Sigmoid colon (tissue), 7 donors: ENCODE results near the gene CEP164. TPM values are rescaled to one million over a fixed set of nuclear protein-coding genes. Genes with fewer than 3 reads are reported as not detected.

Experiments
- DNase-seq: peaks from one replicate; pipeline ENCODE4 v3.0.0-alpha.2; 2019
- H3K27ac ChIP-seq, 4 donors: fragments of 200-600 bp; sonication (generic); one replicate each; pipeline ENCODE4 v1.5.1; 2016 to 2019; ENCODE audit warnings: mild to moderate bottlenecking in 1 of 4
- H3K27me3 ChIP-seq, 3 donors: fragments of 200-600 bp; sonication (generic); one replicate each; pipeline ENCODE4 v1.5.1; 2019; ENCODE audit warnings: mild to moderate bottlenecking in 1 of 3
- H3K36me3 ChIP-seq, 4 donors: fragments of 200-600 bp; sonication (generic); one replicate each; pipeline ENCODE4 v1.5.1; 2016 to 2019
- H3K4me1 ChIP-seq, 4 donors: fragments of 200-600 bp; sonication (generic); one replicate each; pipeline ENCODE4 v1.5.1; 2017 to 2019
- H3K4me3 ChIP-seq, 4 donors: fragments of 200-600 bp; sonication (generic); one replicate each; pipeline ENCODE4 v1.5.1; 2017 to 2019; ENCODE audit warnings: mild to moderate bottlenecking in 2 of 4, moderate library complexity in 1 of 4
- H3K9me3 ChIP-seq, 4 donors: fragments of 200-600 bp in 3 of 4; sonication (generic) in 3 of 4; one replicate each; pipeline versions ENCODE4 v1.5.1 to v1.6.1; 2013 to 2019
- CTCF ChIP-seq, 4 experiments: fragments of 450-650 bp in 3 of 4; fragments of 200-600 bp in 1 of 4; IDR thresholded peaks; one replicate each; pipeline ENCODE4 v1.5.1; 2016 to 2019; ENCODE audit warnings: antibody characterized with exemption in 4 of 4, mild to moderate bottlenecking in 3 of 4, moderate library complexity in 2 of 4
- EP300 ChIP-seq, 4 donors: sonication (generic); formaldehyde crosslinking; IDR thresholded peaks; one replicate each; pipeline ENCODE4 v1.6.1; 2017; ENCODE audit warnings: antibody characterized with exemption in 4 of 4
- POLR2A ChIP-seq, 2 donors: fragments of 450-650 bp; IDR thresholded peaks; one replicate each; pipeline ENCODE4 v1.6.1; 2016; ENCODE audit warnings: antibody characterized with exemption in 2 of 2, mild to moderate bottlenecking in 2 of 2, moderate library complexity in 2 of 2
- POLR2AphosphoS5 ChIP-seq, 4 donors: sonication (generic); formaldehyde crosslinking; IDR thresholded peaks; one replicate each; pipeline ENCODE4 v1.6.1; 2017; ENCODE audit warnings: antibody characterized with exemption in 4 of 4
- WGBS, 2 donors: extraction: QIAGEN DNeasy Blood & Tissue Kit; methylation state at CpG; one replicate each; pipeline ENCODE4 v1.1.7; 2013; 5-methylcytosine and 5-hydroxymethylcytosine counted together
- intact Hi-C: fragments of 100-400 bp; cut with DNase I; formaldehyde crosslinking; loops from one replicate; pipeline ENCODE4 v1.15.1; 2023
- polyA plus RNA-seq, 3 donors: library from polyadenylated mRNA; stranded (reverse); fragments of 200-250 nt; gene quantifications; one replicate each; pipeline ENCODE4 v1.2.3, GENCODE V29; 2013
- total RNA-seq, 4 donors: library from RNA; depleted of rRNA; stranded (reverse); fragments of >200 nt; gene quantifications; one replicate each; pipeline ENCODE4 v1.1.0, GENCODE V29; 2016
- donor health status: healthy with polysubstance abuse.
- donor health status: Bipolar disorder and iron deficiency.
- donor health status: healthy.

The CEP164 gene
- total and polyA plus RNA-seq, 7 donors = 1.8 to 40.4 (median 16.3) TPM

GRCh38 chr11:117366875-117367274, 39.2 kb downstream of the CEP164 start:
- Histone ChIP-seq H3K27ac (no peak overlapping the region), H3K27me3 (no peaks in the 10 kb centered on the region), H3K4me3 (no peak overlapping the region), H3K4me1 (no peaks in the 10 kb centered on the region), H3K9me3 (no peaks in the 10 kb centered on the region), H3K36me3 (peaks cover 0 to 88% (median 25%) of the 10 kb centered on the region in 4 donors)
- TF ChIP-seq CTCF (IDR thresholded peaks at IDR 0.05) (no peak), POLR2AphosphoS5 (IDR thresholded peaks at IDR 0.05) (no peak), POLR2A (IDR thresholded peaks at IDR 0.05) (no peak), EP300 (IDR thresholded peaks at IDR 0.05) (no peak)
- 88 to 89% methylated on average over 2 of the region's 2 CpGs for WGBS, 2 donors
- intact Hi-C loops = no loop called here
- DNase-seq = no peak

DNA sequence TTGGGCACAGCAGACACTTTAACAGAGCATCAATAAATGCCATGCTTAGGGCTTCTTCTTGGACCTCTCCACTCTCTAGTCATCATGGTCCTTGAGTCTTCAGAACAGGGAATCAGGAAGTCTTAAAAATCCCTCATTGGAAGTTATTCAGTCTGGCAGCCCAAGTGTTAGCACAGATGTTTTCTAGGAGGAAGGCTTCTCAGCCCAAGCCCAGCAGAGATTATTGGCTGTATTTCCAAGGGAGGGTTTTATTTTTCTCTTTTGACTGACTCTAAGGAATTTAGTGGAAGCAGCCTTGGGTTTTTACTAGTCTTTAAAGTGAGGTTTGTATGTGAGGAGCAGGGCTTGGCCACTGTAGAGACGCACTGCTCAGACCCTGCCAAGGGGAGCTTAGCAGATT, 41.9 kb downstream of the CEP164 start:
- Histone ChIP-seq H3K36me3 (peaks cover 0 to 88% (median 16%) of the 10 kb centered on the region in 4 donors), H3K4me1 (no peaks in the 10 kb centered on the region), H3K27ac (no peak overlapping the region), H3K9me3 (no peaks in the 10 kb centered on the region), H3K4me3 (no peak overlapping the region), H3K27me3 (no peaks in the 10 kb centered on the region)
- WGBS, 2 donors = 72 to 94% methylated on average over 1 of the region's 1 CpG
- TF ChIP-seq POLR2AphosphoS5 (IDR thresholded peaks at IDR 0.05) (no peak), POLR2A (IDR thresholded peaks at IDR 0.05) (no peak), EP300 (IDR thresholded peaks at IDR 0.05) (no peak), CTCF (IDR thresholded peaks at IDR 0.05) (no peak)
- intact Hi-C loops = no loop called here
- no peak for DNase-seq

DNA sequence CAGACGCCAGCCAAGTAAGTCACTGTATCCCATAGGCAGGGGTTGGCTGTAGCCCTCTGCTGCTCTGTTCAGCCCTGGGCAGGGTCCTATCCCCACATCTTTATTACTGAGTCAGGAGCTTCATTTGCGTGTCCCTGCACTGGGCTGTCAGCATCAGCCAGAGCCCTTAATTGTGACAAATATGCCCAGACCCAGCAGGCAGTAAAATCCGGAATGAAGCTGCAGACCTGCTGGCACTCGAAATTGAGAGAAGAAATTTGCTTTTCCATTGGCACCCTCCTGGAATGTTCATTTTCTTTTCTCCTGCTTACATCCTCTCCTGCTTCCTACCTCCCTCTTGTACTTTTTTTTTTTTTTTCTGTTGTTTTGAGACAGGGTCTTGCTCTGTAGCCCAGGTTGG, 43.8 kb downstream of the CEP164 start:
- Histone ChIP-seq H3K4me1 (no peaks in the 10 kb centered on the region), H3K27ac (no peak overlapping the region), H3K4me3 (no peak overlapping the region), H3K9me3 (no peaks in the 10 kb centered on the region), H3K36me3 (peaks cover 0 to 88% (median 23%) of the 10 kb centered on the region in 4 donors), H3K27me3 (no peaks in the 10 kb centered on the region)
- WGBS, 2 donors = 94 to 96% methylated on average over 4 of the region's 4 CpGs
- DNase-seq = no peak
- no peak for TF ChIP-seq POLR2A (IDR thresholded peaks at IDR 0.05)
- no peak for TF ChIP-seq EP300 (IDR thresholded peaks at IDR 0.05)
- no peak for TF ChIP-seq POLR2AphosphoS5 (IDR thresholded peaks at IDR 0.05)
- no peak for TF ChIP-seq CTCF (IDR thresholded peaks at IDR 0.05)
- intact Hi-C loops = no loop called here

GRCh38 chr11:117374316-117375055, 46.8 kb downstream of the CEP164 start:
- no peak for TF ChIP-seq POLR2A (IDR thresholded peaks at IDR 0.05)
- no peak for TF ChIP-seq POLR2AphosphoS5 (IDR thresholded peaks at IDR 0.05)
- no peak for TF ChIP-seq CTCF (IDR thresholded peaks at IDR 0.05)
- TF ChIP-seq EP300 (IDR thresholded peaks at IDR 0.05) = no peak
- peaks cover 0 to 72% (median 26%) of the 10 kb centered on the region in 4 donors for H3K36me3 ChIP-seq
- no peaks in the 10 kb centered on the region for H3K27me3 ChIP-seq
- no peaks in the 10 kb centered on the region for H3K4me1 ChIP-seq
- no peaks in the 10 kb centered on the region for H3K9me3 ChIP-seq
- H3K4me3 ChIP-seq = no peak overlapping the region
- intact Hi-C loops = no loop called here
- DNase-seq = no peak
- 95 to 96% methylated on average over 8 of the region's 8 CpGs for WGBS, 2 donors
- no peak overlapping the region for H3K27ac ChIP-seq
